Vagina (tissue), 2 donors: Measurements from ENCODE around the gene FBXW11.

Experiments used
- CTCF ChIP-seq, 3 experiments: fragments of 450-650 bp in 2 of 3; fragments of 200-600 bp in 1 of 3; sonication (generic) in 1 of 3; IDR thresholded peaks; one replicate each; pipeline ENCODE4 v1.5.1; 2017 to 2019; ENCODE audit warnings: antibody characterized with exemption in 3 of 3, mild to moderate bottlenecking in 2 of 3, moderate library complexity in 2 of 3
- POLR2AphosphoS5 ChIP-seq, 2 donors: sonication (generic); formaldehyde crosslinking; IDR thresholded peaks; one replicate each; pipeline ENCODE4 v1.9.0; 2017; ENCODE audit warnings: antibody characterized with exemption in 2 of 2, mild to moderate bottlenecking in 2 of 2, low read depth in 1 of 2; ENCODE audit not compliant: insufficient read depth in 1 of 2

- TF ChIP-seq CTCF (IDR thresholded peaks at IDR 0.05): no peak
- no peak for TF ChIP-seq POLR2AphosphoS5 (IDR thresholded peaks at IDR 0.05; ENCODE audit: insufficient read depth in 1 of 2, low read depth in 1 of 2)
Measured at GRCh38 chr5:172048170-172048422, 41.7 kb upstream of the FBXW11 start.
